NCI-H146 (cell line): ENCODE measurements around the gene CDK10.
"Not testable (repeated sequence)": the region's sequence is repeated elsewhere in the genome, so short reads cannot be mapped to it uniquely, and the experiment has no call there.

Experiments
- DNase-seq: peaks from one replicate; lab custom pipeline; 2025; lab: John Stamatoyannopoulos, UW

The CDK10 gene

DNA sequence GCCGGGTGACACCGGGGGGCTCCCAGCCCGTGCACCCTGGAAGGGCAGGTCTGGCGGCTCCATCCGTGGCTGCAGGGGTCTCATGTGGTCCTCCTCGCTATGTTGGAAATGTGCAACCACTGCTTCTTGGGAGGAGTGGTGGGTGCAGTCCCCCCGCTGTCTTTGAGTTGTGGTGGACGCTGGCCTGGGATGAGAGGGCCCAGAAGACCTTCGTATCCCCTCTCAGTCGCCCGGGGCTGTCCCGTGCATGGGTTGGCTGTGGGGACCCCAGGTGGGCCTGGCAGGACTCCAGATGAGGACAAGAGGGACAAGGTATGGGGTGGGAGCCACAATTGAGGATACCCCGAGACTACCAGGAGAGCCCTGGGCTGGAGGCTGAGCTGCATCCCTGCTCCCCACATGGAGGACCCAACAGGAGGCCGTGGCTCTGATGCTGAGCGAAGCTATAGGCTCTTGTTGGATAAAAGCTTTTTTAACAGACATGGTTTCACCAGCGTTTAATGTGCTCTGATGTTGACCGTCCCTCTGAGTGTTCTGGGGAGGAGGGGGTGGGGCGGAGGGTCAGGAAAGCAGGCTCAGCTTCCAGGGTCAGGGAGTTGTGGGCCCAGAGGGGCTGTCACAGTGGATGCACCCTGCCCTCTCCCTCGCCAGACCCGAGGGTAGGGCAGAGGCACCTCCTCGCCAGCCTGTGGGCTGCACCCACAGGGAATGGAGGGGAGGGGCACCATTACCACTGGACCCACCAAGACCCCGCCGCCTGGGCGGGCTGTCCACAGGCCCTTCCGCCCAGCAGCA, 9.6 kb downstream of the CDK10 start:
- no peak for DNase-seq

DNA sequence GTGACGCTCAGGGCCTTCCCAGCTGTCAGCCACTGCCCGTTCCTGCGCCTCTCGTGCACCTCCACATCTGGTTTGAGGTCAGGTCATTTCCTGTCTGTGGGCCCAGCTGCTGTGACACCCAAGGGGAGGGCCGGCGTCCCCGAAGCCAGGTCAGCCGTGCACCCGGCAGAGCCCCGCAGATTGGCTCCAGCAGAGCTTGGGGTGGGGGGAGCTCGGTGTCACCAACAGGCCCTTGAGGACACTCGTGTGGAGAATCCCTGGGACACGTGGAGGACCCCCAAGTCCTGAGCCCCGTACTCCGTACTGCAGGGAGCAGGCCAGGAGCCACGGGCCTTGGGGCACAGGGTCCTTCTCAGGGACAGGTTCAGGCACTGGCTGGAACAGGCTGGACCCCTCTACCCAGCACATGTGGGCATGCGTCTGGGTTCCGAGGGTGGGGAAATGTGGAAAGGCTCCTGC, 10.2 kb downstream of the CDK10 start:
- no peak for DNase-seq

DNA sequence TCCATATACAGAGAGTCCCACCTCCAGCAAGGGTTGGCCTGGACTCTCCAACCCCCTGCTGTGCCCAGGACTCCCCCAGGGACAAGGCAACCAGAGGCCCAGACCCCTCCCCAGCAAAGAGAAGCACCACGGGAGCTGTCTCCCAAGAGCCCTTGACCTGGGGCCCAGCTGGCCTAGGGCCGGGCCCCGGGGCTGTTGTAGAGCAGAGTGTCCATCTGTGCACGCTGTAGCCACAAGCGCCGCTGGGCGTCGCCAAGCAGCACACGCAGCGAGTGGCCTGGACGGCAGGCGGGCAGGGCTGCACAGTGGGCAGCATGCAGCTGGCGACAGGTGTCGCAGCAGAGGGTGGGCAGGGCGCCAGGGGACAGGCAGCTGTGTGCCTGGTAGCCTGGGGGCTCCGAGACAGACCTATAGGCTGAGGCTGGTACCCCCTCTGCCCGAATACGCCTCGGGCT, 10.7 kb downstream of the CDK10 start:
- no peak for DNase-seq

DNA sequence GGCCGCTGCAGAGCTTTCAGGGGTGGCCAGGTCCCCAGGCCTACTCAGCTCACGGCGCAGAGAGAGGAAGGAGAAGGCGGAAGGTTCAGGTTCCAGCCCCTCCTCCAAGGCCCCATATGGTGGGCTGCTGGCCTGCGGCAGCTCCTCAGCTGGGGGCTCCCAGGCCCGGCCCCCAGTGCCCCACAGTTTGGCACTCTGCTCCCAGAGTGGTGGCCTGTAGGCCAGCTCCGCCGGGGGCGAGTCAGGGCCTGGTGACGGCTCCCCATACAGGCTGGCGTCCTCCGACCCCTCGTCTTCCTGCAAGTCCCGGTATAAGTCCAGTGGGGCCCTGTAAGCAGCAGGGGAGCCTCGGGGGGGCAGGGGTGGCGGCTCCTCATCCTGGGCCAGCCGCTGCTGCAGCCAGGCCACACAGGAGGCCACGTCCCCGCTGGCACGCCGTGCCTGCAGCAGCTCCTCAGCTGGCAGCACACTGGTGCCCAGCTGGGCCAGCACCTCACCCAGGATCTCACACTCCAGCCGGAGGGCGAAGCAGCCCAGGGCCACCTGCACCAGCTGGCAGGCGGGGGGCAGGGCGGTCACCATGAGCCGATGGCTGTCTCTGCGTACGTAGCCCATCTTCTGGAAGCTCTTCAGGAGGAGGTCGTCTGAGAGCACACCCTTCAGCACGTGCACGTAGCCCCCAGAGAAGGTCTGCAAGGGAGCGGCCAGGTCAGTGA, 11.3 kb downstream of the CDK10 start:
- no peak for DNase-seq

DNA sequence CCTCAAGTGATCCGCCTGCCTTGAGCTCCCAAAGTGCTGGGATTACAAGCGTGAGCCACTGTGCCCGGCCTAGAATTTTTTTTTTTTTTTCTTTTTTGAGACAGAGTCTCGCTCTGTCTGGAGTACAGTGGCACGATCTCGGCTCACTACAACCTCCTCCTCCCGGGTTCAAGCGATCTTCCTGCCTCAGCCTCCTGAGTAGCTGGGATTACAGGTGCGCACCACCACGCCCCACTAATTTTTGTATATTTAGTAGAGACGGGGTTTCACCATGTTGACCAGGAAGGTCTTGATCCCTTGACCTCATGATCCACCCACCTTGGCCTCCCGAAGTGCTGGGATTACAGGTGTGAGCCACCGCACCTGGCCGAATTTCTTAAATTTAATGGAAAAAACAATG, 12.2 kb downstream of the CDK10 start:
- DNase-seq = not testable (repeated sequence)

DNA sequence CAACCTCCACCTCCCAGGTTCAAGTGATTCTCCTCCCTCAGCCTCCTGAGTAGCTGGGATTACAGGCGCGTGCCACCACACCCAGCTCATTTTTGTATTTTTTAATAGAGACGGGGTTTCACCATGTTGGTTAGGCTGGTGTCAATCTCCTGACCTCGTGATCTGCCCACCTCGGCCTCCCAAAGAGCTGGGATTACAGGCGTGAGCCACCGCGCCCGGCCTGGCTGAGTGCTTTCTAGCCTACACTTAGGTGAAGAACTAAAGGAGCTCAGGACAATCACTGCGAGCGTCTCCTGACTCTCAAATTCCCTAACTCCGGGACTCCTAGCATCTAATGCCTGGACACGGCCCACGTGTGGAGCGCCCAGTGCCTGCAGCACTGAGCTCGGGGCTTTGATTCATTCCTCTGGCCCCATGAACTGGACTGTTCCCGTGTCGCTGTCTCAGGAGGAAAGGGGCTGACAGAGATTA, 13.2 kb downstream of the CDK10 start:
- DNase-seq = not testable (repeated sequence)

DNA sequence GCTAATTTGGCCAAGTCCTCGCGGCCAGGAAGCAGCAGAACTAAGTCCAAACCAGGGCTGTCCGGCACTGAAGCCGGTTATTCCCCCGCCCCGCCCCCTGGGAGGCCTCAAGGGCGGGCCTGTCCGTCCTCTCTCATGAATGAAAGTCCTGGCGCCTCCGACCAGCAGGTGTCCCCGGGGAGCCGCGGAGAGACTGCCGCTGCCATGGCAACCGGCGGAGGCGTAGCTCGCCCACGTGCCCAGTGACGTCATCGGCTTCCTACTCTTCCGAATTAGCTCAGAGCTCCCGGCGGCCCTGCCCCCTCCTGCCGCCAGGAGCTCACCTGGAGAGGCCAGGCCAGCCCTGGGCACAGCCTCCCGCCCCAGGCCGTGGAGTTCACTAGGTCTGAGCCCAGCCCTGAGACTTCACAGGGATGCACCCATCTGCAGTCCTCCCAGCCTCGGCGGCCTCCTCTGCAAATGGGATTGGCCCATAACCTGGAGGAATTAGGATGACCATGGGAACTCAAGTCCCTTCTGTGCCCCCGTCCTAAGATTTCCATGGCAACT, 13.7 kb downstream of the CDK10 start:
- DNase-seq = peak; percentile 99

DNA sequence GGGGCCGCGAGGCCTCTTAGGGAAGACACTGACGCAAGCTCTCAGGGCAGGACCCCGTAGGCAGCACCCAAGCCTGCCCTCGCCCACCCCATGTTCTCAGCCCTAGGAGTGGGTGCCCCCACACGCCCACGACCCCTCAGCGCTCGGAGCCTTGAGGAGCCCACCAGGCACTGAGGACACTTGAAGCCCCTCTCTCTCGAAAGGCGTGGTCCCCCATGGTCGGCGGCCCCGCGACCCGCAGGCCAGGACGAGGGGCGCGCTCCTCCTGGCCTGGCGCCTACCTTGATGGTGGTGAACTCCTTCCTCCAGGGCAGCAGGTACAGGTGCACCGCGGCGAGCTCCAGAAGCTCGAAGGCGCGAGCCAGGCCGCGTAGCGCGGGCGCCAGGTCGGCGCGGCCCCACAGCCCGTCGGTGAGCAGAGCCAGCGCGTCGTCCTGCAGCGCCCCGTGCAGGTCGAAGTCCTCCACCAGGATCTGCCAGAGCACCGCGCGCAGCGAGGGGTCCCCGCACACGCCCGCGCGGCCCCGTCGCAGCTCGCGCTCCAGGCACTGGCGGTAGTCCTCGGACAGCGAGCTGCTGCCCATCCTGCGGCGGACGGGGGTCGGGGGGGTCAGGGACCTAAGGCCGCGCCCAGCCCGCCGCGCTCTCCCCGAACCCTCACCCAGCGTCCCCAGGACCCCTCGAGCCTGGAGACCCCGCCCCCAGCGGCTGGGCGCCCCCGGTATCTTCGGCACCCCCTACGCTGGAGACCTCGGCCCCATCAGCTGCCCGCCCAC, 14.3 kb downstream of the CDK10 start:
- peak; percentile 63 for DNase-seq

DNA sequence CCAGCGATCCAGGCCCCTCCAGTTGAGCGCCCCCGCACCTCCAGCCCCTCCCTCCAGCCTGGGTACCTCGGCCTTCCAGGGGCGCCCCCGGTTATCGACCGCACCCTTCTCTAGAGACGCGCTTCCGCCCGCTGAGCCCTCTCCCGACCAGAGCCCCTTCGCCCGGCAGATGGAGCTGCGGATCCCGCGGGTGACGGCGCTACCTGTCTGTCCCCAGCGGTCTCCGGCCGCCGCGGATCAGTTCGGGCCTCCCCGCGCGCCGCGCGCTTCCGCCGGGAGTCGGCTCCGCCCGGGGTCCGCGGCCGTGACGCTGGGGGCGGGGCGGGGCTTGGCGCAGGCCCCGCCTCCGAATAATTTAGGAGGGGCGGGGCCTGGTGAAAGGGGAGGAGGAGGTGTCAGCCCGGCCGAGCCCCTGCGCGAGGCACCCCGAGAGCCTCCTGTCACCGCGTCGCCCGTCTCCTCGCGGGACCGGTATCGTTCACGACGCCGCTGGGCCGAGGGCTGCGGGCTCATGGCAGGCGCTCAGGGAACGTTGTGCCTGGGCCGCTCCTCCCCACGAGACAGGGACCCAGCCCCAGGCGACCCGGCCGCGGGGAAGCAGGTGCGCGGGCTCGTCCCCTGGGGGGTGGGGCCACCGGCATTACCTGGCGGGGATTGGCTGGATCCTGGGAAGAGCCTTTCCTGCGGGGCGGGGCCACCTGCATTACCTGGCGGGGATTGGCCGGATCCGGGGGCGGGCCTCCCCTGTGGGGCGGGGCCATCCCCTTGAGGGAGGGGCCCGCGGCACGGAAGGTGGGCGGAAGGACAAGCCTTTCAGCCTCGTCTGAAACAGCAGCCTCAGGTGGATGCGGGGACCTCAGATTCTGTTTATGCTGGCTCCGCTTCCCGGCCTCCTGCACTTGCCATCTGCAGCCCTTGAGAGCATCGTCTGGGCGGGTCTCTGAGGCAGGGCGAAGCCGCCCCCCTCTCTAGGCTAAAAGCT, 15.2 kb downstream of the CDK10 start, which contains the start of gene SPATA2L:
TSS of gene SPATA2L (minus strand) at position 281 of the 982 bp plus-strand sequence. CDS start 473 bp downstream, outside the sequence.
- peak; percentile 96 for DNase-seq

DNA sequence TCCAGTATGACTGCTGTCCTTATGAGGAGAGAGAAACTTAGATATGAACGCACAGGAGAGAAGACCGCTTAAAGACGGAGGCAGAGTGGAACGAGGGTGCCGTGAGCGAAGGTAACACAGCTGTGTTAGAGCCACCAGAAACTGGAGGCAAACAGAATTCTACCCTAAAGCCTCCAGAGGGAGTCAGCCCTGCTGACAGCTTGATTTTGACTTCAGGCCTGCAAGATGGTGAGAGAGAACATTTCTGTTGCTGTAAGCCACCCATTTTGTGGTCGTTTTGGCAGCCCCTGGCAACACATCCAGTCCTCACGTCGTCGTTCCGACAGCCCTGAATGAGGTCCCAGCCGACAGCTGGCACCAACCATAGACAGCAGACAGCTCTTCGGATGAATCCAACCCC, 17.8 kb downstream of the CDK10 start:
- DNase-seq = no peak

DNA sequence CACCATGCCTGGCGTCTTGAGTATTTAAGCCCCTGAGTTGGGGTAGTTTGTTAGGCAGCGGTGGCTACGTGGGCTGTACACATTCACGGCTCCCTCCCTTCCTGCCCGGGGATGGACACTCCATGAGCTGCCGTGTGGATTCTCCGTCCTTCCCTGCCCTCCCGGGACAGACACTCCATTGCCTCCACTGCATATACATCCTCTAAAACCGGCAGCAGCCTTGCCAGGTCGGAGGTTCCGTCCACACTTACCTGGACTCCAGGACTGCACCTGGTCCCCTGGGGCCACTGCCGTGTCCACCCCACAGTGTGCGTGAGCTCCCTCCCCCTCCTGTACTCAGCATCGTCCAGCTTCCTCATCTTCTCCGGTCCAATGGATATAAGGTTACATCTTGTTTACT, 18.5 kb downstream of the CDK10 start:
- no peak for DNase-seq

DNA sequence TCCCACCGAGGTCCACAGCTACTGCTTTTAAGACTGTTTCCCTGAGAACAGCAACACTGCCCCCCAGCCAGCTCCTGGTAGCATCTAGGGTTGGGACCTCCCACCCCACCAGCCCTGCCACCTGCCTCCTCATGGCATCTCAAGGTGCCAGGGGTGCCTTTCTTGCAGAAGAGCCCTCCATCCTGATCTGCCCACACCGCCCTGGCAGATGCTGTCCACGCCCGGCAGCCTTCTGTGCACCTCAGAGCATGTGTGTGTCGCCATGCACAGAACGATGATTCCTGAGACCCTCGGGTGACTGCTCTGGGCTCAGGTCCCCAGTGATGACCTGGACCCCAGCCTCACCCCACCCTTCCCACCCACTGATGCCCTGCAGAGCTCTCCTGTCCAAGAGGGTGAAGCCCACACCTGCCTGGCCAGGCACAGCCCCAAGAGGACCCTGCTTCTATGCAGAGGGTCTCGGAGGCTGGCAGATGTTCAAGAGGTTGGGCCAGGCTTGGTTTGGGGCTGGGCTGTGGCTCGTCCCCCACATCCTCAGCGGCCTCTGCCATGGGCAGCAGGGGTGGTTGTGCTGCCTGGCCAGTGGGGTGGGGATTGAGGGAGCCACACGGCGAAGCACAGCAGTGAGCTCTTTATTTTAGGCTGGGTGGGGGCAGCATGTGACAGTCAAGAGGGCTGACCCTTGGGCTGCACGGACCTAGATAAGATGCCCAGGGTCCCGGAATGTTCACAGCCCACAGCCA, 20.2 kb downstream of the CDK10 start:
- DNase-seq = no peak

DNA sequence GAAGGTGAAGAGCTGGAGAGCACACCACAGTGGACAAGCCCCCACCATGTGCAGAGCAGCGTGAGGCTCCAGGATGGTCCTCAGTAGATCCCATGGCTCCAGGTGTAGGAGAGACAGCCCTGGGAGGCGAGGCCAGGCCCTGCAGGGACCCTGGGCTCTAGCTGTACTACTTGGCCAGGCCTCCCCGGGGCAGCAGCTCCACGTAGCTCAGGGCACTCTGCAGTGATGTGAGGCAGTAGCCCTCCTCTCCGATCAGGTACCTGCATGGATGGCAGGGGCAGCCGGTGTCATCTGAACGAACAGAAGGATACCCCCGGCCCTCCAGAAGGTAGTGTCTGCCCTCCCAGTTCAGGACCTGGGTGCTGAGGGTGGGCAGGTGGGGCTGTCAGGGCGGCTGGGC, 21.2 kb downstream of the CDK10 start:
- DNase-seq = no peak

DNA sequence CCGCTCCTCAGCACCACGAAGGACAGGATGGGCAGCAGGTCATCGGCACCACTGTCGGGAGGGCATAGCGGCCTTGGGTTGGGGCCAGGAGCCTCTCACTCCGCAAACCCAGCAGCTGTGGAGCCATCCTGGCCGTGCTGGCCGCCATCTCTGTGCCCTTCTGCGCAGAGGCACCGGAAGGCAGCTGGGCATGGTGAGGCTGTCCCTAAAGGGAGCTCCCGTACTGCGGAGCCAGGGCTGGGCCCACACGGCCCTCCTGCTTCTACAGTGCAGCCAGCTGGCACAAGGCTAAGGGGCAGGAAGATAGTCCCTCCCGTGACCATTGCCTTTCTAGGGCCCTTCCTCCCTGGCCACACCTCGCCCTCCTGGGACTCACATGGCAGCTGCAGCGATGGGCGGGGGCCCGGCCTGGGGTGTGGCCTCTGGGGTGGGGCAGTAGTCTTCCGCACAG, 22.0 kb downstream of the CDK10 start:
- no peak for DNase-seq

DNA sequence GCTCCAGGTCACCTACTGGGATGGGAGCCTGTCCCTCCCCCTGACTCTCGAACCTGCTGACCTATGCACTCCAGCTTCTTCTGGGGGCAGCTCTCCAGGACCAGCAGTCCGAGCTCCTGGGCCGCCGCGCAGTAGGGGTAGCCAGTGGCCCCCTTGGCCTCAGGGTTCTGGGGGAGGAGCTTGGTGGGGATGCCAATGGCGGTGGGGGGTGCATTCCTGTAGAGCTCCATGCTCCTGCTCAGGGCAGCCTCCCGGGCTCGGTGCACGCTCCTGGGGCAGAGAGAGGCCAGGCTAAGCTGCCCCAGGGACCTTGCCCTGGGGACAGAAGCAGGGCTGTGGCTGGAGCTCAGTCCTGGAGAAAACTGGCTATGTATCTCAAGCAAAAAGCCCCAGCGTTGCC, 22.7 kb downstream of the CDK10 start:
- no peak for DNase-seq

DNA sequence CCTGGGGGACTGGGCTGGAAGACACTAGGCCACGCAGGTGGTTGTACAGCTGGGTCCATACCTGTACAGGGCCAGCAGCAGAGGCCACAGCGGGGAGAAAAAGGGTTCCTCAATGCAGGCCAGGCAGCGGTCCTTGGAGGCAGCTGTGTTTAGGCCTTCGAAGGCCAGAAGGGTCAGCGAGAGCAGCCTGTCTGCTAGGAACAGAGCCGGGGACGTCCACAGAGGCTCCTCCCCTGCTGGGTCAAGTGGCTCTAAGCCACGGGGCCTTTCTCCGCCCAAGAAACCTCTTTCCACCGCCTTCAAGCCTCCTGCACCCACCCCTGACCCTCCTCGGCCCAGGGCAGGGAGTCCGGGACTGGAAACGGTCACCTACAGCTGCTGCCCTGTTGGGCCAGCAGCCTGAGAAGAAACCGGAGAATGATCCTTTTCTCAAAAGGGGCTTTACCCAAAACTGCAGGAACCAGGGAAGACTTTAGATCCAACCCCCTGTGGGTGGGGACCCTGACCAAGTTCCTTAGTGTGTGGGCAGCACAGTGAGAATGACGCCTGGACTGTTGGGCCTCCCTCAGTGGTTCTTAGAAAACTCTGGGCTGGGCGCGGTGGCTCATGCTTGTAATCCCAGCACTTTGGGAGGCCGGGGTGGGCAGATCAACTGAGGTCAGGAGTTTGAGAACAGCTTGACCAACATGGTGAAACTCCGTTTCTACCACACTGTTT, 23.4 kb downstream of the CDK10 start:
- DNase-seq = no peak

DNA sequence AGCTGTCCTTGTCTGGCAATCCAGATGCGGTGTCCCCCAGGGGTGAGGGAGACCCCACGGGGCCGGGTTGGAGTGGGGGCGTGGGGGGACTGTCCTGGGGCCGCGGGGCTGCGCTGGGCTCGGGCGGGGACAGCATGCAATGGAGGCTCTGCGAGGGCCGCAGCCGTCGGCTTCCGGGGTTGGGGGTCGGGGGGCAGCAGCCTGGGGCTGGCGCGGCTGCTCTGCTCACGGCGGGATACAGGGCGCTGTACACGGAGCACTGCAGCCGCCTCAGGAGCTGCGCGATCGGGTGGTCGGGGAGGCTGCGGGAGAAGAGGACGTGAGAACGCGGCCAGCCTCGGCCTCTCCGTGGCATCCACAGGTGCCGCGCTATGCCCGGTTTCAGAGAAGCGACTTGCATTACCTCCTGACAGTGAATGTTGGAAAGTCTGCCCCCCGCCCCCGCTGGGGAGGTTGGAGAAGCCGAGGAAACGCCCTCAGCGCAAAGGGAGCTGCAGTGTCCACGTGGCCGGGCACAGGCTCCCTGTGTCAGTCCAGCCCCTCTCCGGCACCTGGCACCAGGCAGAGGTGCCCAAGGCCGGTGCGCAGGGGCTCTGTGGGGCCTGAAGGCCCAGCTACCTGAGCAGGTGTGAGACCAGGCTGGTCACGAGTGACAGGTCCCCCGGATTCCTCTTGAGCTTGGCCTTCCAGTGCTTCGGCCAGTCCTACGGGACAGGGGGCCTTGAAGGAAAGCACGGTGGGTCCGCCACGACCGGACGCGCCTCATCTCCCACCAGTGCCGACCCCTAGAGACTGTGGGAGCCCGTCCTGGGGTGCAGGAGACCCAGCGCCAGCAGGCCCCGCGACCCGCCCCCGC, 24.4 kb downstream of the CDK10 start:
- no peak for DNase-seq

DNA sequence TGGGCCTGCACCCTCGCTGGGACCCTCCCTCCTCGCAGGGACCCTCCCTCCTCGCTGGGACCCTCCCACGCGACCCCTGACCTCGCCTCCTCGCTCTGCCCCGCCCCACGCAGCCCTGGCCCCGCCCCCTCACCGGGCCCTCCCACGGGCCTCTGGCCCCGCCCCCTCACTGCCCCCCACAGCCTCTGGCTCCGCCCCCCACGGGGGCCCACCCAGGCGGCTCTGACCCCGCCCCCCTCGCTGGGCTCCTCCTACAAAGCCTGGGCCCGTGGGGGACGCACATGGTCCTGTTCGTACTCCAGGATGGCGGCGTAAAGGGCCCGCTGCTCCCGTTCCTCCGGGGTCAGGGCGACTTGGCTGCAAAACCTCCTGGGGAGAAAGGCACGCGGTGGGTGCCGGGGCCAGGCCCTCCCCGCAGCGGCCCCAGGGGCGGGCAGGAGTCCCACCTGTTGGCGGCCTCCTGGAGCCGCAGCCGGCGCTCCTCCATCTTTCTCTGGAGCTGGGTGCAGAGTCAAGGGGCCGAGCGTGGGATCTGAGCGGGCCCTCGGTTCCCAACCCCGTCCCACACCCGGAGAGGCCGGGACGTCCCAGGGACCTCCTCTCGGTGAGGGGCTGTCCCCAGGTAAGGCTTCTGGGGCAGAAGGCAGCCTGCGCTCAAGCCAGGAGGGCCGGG, 25.2 kb downstream of the CDK10 start:
- DNase-seq = peak; percentile 59
